MG63 (cell line): Measurements from ENCODE around the gene HACD4. TPM values are rescaled to one million over a fixed set of nuclear protein-coding genes. Genes with fewer than 3 reads are reported as not detected.

Experiments used
- total RNA-seq: library from RNA; depleted of rRNA; stranded (reverse); fragments of >200 nt; shearing (Covaris generic); gene quantifications from 2 replicates; pipeline ENCODE4 v1.2.3, GENCODE V29; 2014; ENCODE audit warnings: low replicate concordance; rRNA removed

HACD4 gene
- total RNA-seq, 1 experiment from 2014 or later = 6.7 TPM

Other genes with a start within 250 kb of the HACD4 start
- 0.81 and 4.1 TPM in 2 replicates for gene IFNB1, start 46.3 kb upstream of the HACD4 start, total RNA-seq
- not detected in 2 replicates for gene IFNW1, start 110.2 kb upstream of the HACD4 start, total RNA-seq
- not detected in 2 replicates for gene IFNA21, start 135.0 kb upstream of the HACD4 start, total RNA-seq
- gene IFNA4, start 155.9 kb upstream of the HACD4 start, total RNA-seq = not detected in 2 replicates
- not detected in 2 replicates for gene IFNA7, start 170.6 kb upstream of the HACD4 start, total RNA-seq
- not detected in 2 replicates for gene IFNA10, start 175.5 kb upstream of the HACD4 start, total RNA-seq
- not detected in 2 replicates for gene IFNA16, start 185.7 kb upstream of the HACD4 start, total RNA-seq
- gene IFNA17, start 196.6 kb upstream of the HACD4 start, total RNA-seq = not detected in 2 replicates
- gene IFNA14, start 208.4 kb upstream of the HACD4 start, total RNA-seq = not detected in 2 replicates